GM23338 (cell line): ENCODE results near the gene CLDN22. TPM values are rescaled to one million over a fixed set of nuclear protein-coding genes. Genes with fewer than 3 reads are reported as not detected.

ENCODE experiments used
- ATAC-seq: fragments of 200-7000 bp; cut with Tn5 transposase; 3 replicates; pipeline ENCODE4 v1.9.1; 2020
- DNase-seq: peaks from one replicate; pipeline ENCODE4 v3.0.0-alpha.2; 2015; ENCODE audit warnings: low spot score
- H2AFZ ChIP-seq: fragments of 200-600 bp; sonication (generic); 2 replicates; pipeline ENCODE4 v1.8.0; 2016; ENCODE audit warnings: antibody characterized with exemption, mild to moderate bottlenecking, moderate library complexity
- H3F3A ChIP-seq: fragments of 200-600 bp; sonication (generic); replicated peaks from 2 replicates; pipeline ENCODE4 v1.8.0; 2017; ENCODE audit warnings: antibody characterized with exemption, mixed run types, low read depth
- H3K27ac ChIP-seq: fragments of 200-600 bp; sonication (generic); 2 replicates; pipeline ENCODE4 v1.6.1; 2016; ENCODE audit warnings: low read depth
- H3K27me3 ChIP-seq: fragments of 200-600 bp; sonication (generic); 2 replicates; pipeline ENCODE4 v1.8.0; 2016; ENCODE audit warnings: mild to moderate bottlenecking, mixed run types, moderate library complexity; ENCODE audit not compliant: insufficient read depth
- H3K36me3 ChIP-seq: fragments of 200-600 bp; sonication (generic); 2 replicates; pipeline ENCODE4 v1.8.0; 2016; ENCODE audit warnings: mild to moderate bottlenecking; ENCODE audit not compliant: insufficient read depth
- H3K4me1 ChIP-seq: fragments of 200-600 bp; sonication (generic); 2 replicates; pipeline ENCODE4 v1.8.0; 2016; ENCODE audit warnings: mild to moderate bottlenecking, moderate library complexity; ENCODE audit not compliant: insufficient read depth
- H3K4me2 ChIP-seq: fragments of 200-600 bp; sonication (generic); 2 replicates; pipeline ENCODE4 v1.7.1; 2017; ENCODE audit warnings: mixed run types
- H3K4me3 ChIP-seq: fragments of 200-600 bp; sonication (generic); 2 replicates; pipeline ENCODE4 v1.6.1; 2016; ENCODE audit warnings: mixed run types
- H3K79me2 ChIP-seq: fragments of 200-600 bp; sonication (generic); replicated peaks from 2 replicates; pipeline ENCODE4 v1.8.0; 2017; ENCODE audit warnings: mild to moderate bottlenecking; ENCODE audit not compliant: insufficient read depth
- H3K9me2 ChIP-seq: fragments of 200-600 bp; sonication (generic); 2 replicates; pipeline ENCODE4 v1.8.0; 2017; ENCODE audit not compliant: insufficient read depth
- H4K20me1 ChIP-seq: fragments of 200-600 bp; sonication (generic); replicated peaks from 2 replicates; pipeline ENCODE4 v1.8.0; 2017; ENCODE audit warnings: mild to moderate bottlenecking; ENCODE audit not compliant: insufficient read depth
- H3K27ac Mint-ChIP-seq: 2 replicates; pipeline ENCODE4 v1.8.0; 2020; ENCODE audit warnings: inconsistent platforms, mild to moderate bottlenecking, moderate library complexity, mixed read lengths
- H3K27me3 Mint-ChIP-seq: 3 replicates; pipeline ENCODE4 v1.8.0; 2022; ENCODE audit warnings: low read depth, mild to moderate bottlenecking, moderate library complexity, mixed read lengths, inconsistent platforms; ENCODE audit not compliant: insufficient read depth, poor library complexity
- H3K36me3 Mint-ChIP-seq: 3 replicates; pipeline ENCODE4 v1.8.0; 2021; ENCODE audit warnings: low read depth, mild to moderate bottlenecking, inconsistent platforms, moderate library complexity, mixed read lengths
- H3K4me1 Mint-ChIP-seq: 3 replicates; pipeline ENCODE4 v1.8.0; 2020; ENCODE audit warnings: mild to moderate bottlenecking, inconsistent platforms, mixed read lengths
- H3K4me3 Mint-ChIP-seq: 3 replicates; pipeline ENCODE4 v1.8.0; 2021; ENCODE audit warnings: moderate library complexity, mild to moderate bottlenecking, inconsistent platforms, mixed read lengths
- H3K9me3 Mint-ChIP-seq: 3 replicates; pipeline ENCODE4 v1.8.0; 2020; ENCODE audit warnings: moderate library complexity, mild to moderate bottlenecking, inconsistent platforms, mixed read lengths
- CREB1 ChIP-seq: fragments of 250-450 bp; sonication (Bioruptor Pico); IDR thresholded peaks from 2 replicates; pipeline ENCODE4 v1.5.0; 2020; ENCODE audit warnings: low read depth, mild to moderate bottlenecking, moderate library complexity
- EZH2 ChIP-seq: fragments of 200-600 bp; sonication (generic); IDR thresholded peaks from one replicate; pipeline ENCODE4 v1.8.0; 2017; ENCODE audit warnings: antibody characterized with exemption, mild to moderate bottlenecking, low read depth; ENCODE audit not compliant: unreplicated experiment
- EZH2phosphoT487 ChIP-seq: fragments of 200-600 bp; sonication (generic); IDR thresholded peaks from one replicate; pipeline ENCODE4 v1.8.1; 2018; ENCODE audit warnings: antibody characterized with exemption; ENCODE audit not compliant: unreplicated experiment
- JUNB ChIP-seq: IDR thresholded peaks from one replicate; pipeline ENCODE4 v1.6.1; 2016; ENCODE audit warnings: antibody characterized with exemption; ENCODE audit not compliant: unreplicated experiment
- NANOG ChIP-seq: IDR thresholded peaks from 2 replicates; pipeline ENCODE4 v1.6.1; 2016; ENCODE audit warnings: antibody characterized with exemption, borderline replicate concordance
- POLR2AphosphoS5 ChIP-seq: IDR thresholded peaks from 2 replicates; pipeline ENCODE4 v1.6.1; 2016; ENCODE audit warnings: antibody characterized with exemption, low read depth
- STAT1 ChIP-seq: IDR thresholded peaks from one replicate; pipeline ENCODE4 v1.6.1; 2016; ENCODE audit warnings: antibody characterized with exemption; ENCODE audit not compliant: unreplicated experiment
- ZNF114 ChIP-seq: fragments of 250-450 bp; sonication (Bioruptor Pico); IDR thresholded peaks from 2 replicates; pipeline ENCODE4 v1.5.0; 2020; ENCODE audit warnings: mild to moderate bottlenecking, moderate library complexity
- ZNF331 ChIP-seq: fragments of 250-450 bp; sonication (Bioruptor Pico); IDR thresholded peaks from 2 replicates; pipeline ENCODE4 v1.5.0; 2020; ENCODE audit warnings: low read depth, mild to moderate bottlenecking, moderate library complexity
- polyA plus RNA-seq: library from polyadenylated mRNA; unstranded; fragments of >200 nt; fragmentation: Nextera tagmentation; extraction: Ambion mirVana; gene quantifications from 2 replicates; pipeline ENCODE4 v1.2.1, GENCODE V29; 2016
- total RNA-seq: library from RNA; depleted of rRNA; stranded (reverse); fragments of >200 nt; shearing (Covaris generic); gene quantifications from 2 replicates; pipeline ENCODE4 v1.2.3, GENCODE V29; 2014
- TF ChIP-seq, protein P1 (sequence below): IDR thresholded peaks from 2 replicates; pipeline ENCODE4 v1.6.1; 2016; ENCODE audit warnings: antibody characterized with exemption
- TF ChIP-seq, protein P2 (sequence below): IDR thresholded peaks from one replicate; pipeline ENCODE4 v1.6.1; 2018; ENCODE audit warnings: antibody characterized with exemption; ENCODE audit not compliant: unreplicated experiment
- TF ChIP-seq, protein P3 (sequence below): fragments of 250-450 bp; sonication (Bioruptor Pico); IDR thresholded peaks from 2 replicates; pipeline ENCODE4 v1.5.0; 2020; ENCODE audit warnings: mild to moderate bottlenecking, moderate library complexity
- TF ChIP-seq, protein P4 (sequence below), 2 experiments: fragments of 200-600 bp in 1 of 2; sonication (generic) in 1 of 2; conservative IDR thresholded peaks; 2 replicates each; pipeline versions ENCODE4 v1.5.1 to v1.6.1; 2016 to 2017; ENCODE audit warnings: antibody characterized with exemption in 2 of 2, low read depth in 2 of 2, mild to moderate bottlenecking in 2 of 2, moderate library complexity in 1 of 2

CLDN22 gene
- total and polyA plus RNA-seq, 2 experiments from 2014 or later: not detected

DNA sequence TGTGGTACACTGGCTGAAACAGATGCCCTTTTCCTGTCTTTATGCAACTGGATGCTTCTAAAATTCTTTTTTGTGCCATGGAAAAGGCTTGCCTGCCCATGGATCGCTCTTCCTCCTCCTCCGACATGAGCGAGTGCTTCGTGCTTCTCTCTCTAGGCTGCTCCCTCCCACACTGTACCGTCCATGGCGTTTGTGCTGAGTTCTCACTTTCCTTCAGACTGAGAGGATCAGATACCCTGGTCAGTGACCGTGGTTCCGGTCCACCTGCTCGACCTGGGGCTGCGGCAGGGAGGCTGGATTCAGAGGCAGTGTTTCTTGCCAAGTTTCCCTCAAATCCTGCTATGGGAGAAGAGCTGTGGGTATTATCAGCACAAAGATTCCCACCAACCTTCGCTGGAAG lies 12.4 kb upstream of the CLDN22 start:
- Mint-ChIP-seq H3K4me1 (peaks cover 3% of the 10 kb centered on the region), H3K4me3 (no peak overlapping the region), H3K36me3 (no peaks in the 10 kb centered on the region), H3K27me3 (peaks cover 2% of the 10 kb centered on the region), H3K27ac (no peak overlapping the region), H3K9me3 (peaks cover 3% of the 10 kb centered on the region; the same call in 1 of the 3 replicates)
- Histone ChIP-seq H3K79me2 (no peaks in the 10 kb centered on the region), H3K4me2 (no peak overlapping the region), H3K36me3 (no peaks in the 10 kb centered on the region), H4K20me1 (no peaks in the 10 kb centered on the region), H3K4me1 (no peaks in the 10 kb centered on the region), H3K9me2 (no peaks in the 10 kb centered on the region), H3K27ac (no peak overlapping the region), H3K4me3 (no peak overlapping the region), H3K27me3 (no peaks in the 10 kb centered on the region), H2AFZ (no peak overlapping the region), H3F3A (no peaks in the 10 kb centered on the region)
- DNase-seq: no peak
- no peak for TF ChIP-seq EZH2
- TF ChIP-seq JUNB: no peak
- no peak for TF ChIP-seq CREB1 (CRISPR knock-in tag)
- TF ChIP-seq STAT1: no peak
- TF ChIP-seq NANOG: no peak
- TF ChIP-seq, protein P1, sequence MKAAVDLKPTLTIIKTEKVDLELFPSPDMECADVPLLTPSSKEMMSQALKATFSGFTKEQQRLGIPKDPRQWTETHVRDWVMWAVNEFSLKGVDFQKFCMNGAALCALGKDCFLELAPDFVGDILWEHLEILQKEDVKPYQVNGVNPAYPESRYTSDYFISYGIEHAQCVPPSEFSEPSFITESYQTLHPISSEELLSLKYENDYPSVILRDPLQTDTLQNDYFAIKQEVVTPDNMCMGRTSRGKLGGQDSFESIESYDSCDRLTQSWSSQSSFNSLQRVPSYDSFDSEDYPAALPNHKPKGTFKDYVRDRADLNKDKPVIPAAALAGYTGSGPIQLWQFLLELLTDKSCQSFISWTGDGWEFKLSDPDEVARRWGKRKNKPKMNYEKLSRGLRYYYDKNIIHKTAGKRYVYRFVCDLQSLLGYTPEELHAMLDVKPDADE: no peak
- no peak for TF ChIP-seq POLR2AphosphoS5
- no peak for TF ChIP-seq ZNF114 (CRISPR knock-in tag)
- TF ChIP-seq, protein P2, sequence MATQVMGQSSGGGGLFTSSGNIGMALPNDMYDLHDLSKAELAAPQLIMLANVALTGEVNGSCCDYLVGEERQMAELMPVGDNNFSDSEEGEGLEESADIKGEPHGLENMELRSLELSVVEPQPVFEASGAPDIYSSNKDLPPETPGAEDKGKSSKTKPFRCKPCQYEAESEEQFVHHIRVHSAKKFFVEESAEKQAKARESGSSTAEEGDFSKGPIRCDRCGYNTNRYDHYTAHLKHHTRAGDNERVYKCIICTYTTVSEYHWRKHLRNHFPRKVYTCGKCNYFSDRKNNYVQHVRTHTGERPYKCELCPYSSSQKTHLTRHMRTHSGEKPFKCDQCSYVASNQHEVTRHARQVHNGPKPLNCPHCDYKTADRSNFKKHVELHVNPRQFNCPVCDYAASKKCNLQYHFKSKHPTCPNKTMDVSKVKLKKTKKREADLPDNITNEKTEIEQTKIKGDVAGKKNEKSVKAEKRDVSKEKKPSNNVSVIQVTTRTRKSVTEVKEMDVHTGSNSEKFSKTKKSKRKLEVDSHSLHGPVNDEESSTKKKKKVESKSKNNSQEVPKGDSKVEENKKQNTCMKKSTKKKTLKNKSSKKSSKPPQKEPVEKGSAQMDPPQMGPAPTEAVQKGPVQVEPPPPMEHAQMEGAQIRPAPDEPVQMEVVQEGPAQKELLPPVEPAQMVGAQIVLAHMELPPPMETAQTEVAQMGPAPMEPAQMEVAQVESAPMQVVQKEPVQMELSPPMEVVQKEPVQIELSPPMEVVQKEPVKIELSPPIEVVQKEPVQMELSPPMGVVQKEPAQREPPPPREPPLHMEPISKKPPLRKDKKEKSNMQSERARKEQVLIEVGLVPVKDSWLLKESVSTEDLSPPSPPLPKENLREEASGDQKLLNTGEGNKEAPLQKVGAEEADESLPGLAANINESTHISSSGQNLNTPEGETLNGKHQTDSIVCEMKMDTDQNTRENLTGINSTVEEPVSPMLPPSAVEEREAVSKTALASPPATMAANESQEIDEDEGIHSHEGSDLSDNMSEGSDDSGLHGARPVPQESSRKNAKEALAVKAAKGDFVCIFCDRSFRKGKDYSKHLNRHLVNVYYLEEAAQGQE: no peak
- no peak for TF ChIP-seq ZNF331
- no peak for TF ChIP-seq EZH2phosphoT487
- TF ChIP-seq, protein P3, sequence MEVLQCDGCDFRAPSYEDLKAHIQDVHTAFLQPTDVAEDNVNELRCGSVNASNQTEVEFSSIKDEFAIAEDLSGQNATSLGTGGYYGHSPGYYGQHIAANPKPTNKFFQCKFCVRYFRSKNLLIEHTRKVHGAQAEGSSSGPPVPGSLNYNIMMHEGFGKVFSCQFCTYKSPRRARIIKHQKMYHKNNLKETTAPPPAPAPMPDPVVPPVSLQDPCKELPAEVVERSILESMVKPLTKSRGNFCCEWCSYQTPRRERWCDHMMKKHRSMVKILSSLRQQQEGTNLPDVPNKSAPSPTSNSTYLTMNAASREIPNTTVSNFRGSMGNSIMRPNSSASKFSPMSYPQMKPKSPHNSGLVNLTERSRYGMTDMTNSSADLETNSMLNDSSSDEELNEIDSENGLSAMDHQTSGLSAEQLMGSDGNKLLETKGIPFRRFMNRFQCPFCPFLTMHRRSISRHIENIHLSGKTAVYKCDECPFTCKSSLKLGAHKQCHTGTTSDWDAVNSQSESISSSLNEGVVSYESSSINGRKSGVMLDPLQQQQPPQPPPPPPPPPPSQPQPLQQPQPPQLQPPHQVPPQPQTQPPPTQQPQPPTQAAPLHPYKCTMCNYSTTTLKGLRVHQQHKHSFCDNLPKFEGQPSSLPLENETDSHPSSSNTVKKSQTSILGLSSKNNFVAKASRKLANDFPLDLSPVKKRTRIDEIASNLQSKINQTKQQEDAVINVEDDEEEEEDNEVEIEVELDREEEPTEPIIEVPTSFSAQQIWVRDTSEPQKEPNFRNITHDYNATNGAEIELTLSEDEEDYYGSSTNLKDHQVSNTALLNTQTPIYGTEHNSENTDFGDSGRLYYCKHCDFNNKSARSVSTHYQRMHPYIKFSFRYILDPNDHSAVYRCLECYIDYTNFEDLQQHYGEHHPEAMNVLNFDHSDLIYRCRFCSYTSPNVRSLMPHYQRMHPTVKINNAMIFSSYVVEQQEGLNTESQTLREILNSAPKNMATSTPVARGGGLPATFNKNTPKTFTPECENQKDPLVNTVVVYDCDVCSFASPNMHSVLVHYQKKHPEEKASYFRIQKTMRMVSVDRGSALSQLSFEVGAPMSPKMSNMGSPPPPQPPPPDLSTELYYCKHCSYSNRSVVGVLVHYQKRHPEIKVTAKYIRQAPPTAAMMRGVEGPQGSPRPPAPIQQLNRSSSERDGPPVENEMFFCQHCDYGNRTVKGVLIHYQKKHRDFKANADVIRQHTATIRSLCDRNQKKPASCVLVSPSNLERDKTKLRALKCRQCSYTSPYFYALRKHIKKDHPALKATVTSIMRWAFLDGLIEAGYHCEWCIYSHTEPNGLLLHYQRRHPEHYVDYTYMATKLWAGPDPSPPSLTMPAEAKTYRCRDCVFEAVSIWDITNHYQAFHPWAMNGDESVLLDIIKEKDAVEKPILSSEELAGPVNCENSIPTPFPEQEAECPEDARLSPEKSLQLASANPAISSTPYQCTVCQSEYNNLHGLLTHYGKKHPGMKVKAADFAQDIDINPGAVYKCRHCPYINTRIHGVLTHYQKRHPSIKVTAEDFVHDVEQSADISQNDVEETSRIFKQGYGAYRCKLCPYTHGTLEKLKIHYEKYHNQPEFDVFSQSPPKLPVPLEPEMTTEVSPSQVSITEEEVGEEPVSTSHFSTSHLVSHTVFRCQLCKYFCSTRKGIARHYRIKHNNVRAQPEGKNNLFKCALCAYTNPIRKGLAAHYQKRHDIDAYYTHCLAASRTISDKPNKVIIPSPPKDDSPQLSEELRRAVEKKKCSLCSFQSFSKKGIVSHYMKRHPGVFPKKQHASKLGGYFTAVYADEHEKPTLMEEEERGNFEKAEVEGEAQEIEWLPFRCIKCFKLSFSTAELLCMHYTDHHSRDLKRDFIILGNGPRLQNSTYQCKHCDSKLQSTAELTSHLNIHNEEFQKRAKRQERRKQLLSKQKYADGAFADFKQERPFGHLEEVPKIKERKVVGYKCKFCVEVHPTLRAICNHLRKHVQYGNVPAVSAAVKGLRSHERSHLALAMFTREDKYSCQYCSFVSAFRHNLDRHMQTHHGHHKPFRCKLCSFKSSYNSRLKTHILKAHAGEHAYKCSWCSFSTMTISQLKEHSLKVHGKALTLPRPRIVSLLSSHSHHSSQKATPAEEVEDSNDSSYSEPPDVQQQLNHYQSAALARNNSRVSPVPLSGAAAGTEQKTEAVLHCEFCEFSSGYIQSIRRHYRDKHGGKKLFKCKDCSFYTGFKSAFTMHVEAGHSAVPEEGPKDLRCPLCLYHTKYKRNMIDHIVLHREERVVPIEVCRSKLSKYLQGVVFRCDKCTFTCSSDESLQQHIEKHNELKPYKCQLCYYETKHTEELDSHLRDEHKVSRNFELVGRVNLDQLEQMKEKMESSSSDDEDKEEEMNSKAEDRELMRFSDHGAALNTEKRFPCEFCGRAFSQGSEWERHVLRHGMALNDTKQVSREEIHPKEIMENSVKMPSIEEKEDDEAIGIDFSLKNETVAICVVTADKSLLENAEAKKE (CRISPR knock-in tag): no peak
- TF ChIP-seq, protein P4, sequence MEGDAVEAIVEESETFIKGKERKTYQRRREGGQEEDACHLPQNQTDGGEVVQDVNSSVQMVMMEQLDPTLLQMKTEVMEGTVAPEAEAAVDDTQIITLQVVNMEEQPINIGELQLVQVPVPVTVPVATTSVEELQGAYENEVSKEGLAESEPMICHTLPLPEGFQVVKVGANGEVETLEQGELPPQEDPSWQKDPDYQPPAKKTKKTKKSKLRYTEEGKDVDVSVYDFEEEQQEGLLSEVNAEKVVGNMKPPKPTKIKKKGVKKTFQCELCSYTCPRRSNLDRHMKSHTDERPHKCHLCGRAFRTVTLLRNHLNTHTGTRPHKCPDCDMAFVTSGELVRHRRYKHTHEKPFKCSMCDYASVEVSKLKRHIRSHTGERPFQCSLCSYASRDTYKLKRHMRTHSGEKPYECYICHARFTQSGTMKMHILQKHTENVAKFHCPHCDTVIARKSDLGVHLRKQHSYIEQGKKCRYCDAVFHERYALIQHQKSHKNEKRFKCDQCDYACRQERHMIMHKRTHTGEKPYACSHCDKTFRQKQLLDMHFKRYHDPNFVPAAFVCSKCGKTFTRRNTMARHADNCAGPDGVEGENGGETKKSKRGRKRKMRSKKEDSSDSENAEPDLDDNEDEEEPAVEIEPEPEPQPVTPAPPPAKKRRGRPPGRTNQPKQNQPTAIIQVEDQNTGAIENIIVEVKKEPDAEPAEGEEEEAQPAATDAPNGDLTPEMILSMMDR (conservative IDR thresholded peaks at IDR 0.05; ENCODE audit: low read depth in 2 of 2): no peak
- no peak for ATAC-seq
